ENCODE data around the gene PDZRN3. TPM values are rescaled to one million over a fixed set of nuclear protein-coding genes. Genes with fewer than 3 reads are reported as not detected.
A peak's percentile ranks its signal among the peaks of the same experiment; 100 is the strongest.

Gene PDZRN3
- total RNA-seq, 1 donor from 2014 or later = 75.9 TPM

GRCh38 chr3:73504239-73504638 lies 120.5 kb downstream of the PDZRN3 start:
- Histone ChIP-seq H3K4me3 (no peak overlapping the region), H3K36me3 (no peaks in the 10 kb centered on the region), H3K27me3 (no peaks in the 10 kb centered on the region), H3K4me1 (peaks cover 38% of the 10 kb centered on the region), H3K9me3 (no peaks in the 10 kb centered on the region), H3K27ac (no peak overlapping the region)
- DNase-seq (ENCODE audit: extremely low spot score in 2 of 2) = no peak
- intact Hi-C loops (cut with DNase I) = loop anchor here (5.0 kb wide), 1 partner anchor 402 kb away; no protein-coding TSS in a partner anchor
- no peak for TF ChIP-seq CTCF (IDR thresholded peaks at IDR 0.05)
- TF ChIP-seq POLR2A (IDR thresholded peaks at IDR 0.05) = no peak
- no peak for TF ChIP-seq POLR2AphosphoS5 (IDR thresholded peaks at IDR 0.05; ENCODE audit: insufficient read depth in 1 of 2, low read depth in 1 of 2)

GRCh38 chr3:73503781-73504180 lies 121.0 kb downstream of the PDZRN3 start:
- no peak overlapping the region for H3K4me3 ChIP-seq
- no peak overlapping the region for H3K27ac ChIP-seq
- no peak for TF ChIP-seq POLR2AphosphoS5 (IDR thresholded peaks at IDR 0.05; ENCODE audit: insufficient read depth in 1 of 2, low read depth in 1 of 2)
- no peak for TF ChIP-seq POLR2A (IDR thresholded peaks at IDR 0.05)
- no peak for TF ChIP-seq CTCF (IDR thresholded peaks at IDR 0.05)
- intact Hi-C loops (cut with DNase I) = loop anchor here (5.0 kb wide), 1 partner anchor 401 kb away; no protein-coding TSS in a partner anchor
- peaks cover 34% of the 10 kb centered on the region for H3K4me1 ChIP-seq
- H3K9me3 ChIP-seq = no peaks in the 10 kb centered on the region
- no peaks in the 10 kb centered on the region for H3K36me3 ChIP-seq
- no peak for DNase-seq (ENCODE audit: extremely low spot score in 2 of 2)
- no peaks in the 10 kb centered on the region for H3K27me3 ChIP-seq

- Histone ChIP-seq H3K27me3 (no peaks in the 10 kb centered on the region), H3K36me3 (no peaks in the 10 kb centered on the region), H3K9me3 (no peaks in the 10 kb centered on the region), H3K27ac (no peak overlapping the region), H3K4me1 (peaks cover 27% of the 10 kb centered on the region), H3K4me3 (no peak overlapping the region)
- no peak for DNase-seq (ENCODE audit: extremely low spot score in 2 of 2)
- peak; percentile 49 to 78 (median 76) for TF ChIP-seq CTCF (IDR thresholded peaks at IDR 0.05)
- no peak for TF ChIP-seq POLR2A (IDR thresholded peaks at IDR 0.05)
- intact Hi-C loops (cut with DNase I) = loop anchor here (5.0 kb wide), 1 partner anchor 401 kb away; no protein-coding TSS in a partner anchor
Measured at GRCh38 chr3:73502609-73503583, 121.8 kb downstream of the PDZRN3 start.

GRCh38 chr3:73500321-73500720 lies 124.4 kb downstream of the PDZRN3 start:
- Histone ChIP-seq H3K27me3 (no peaks in the 10 kb centered on the region), H3K9me3 (no peaks in the 10 kb centered on the region), H3K4me1 (peaks cover 27% of the 10 kb centered on the region), H3K27ac (no peak overlapping the region), H3K36me3 (no peaks in the 10 kb centered on the region), H3K4me3 (no peak overlapping the region)
- DNase-seq (ENCODE audit: extremely low spot score in 2 of 2) = no peak
- intact Hi-C loops (cut with DNase I) = loop anchor here (5.0 kb wide), 1 partner anchor 398 kb away; no protein-coding TSS in a partner anchor
- TF ChIP-seq CTCF (IDR thresholded peaks at IDR 0.05) (no peak), POLR2A (IDR thresholded peaks at IDR 0.05) (no peak), POLR2AphosphoS5 (IDR thresholded peaks at IDR 0.05; ENCODE audit: insufficient read depth in 1 of 2, low read depth in 1 of 2) (no peak)

- TF ChIP-seq POLR2AphosphoS5 (IDR thresholded peaks at IDR 0.05; ENCODE audit: insufficient read depth in 1 of 2, low read depth in 1 of 2) (no peak), CTCF (IDR thresholded peaks at IDR 0.05) (no peak), POLR2A (IDR thresholded peaks at IDR 0.05) (no peak)
- H3K27me3 ChIP-seq = no peaks in the 10 kb centered on the region
- no peak for DNase-seq (ENCODE audit: extremely low spot score in 2 of 2)
- H3K36me3 ChIP-seq = no peaks in the 10 kb centered on the region
- intact Hi-C loops (cut with DNase I) = loop anchor here (5.0 kb wide), 1 partner anchor 397 kb away; no protein-coding TSS in a partner anchor
- H3K27ac ChIP-seq = no peak overlapping the region
- H3K4me1 ChIP-seq = peaks cover 28% of the 10 kb centered on the region
- no peak overlapping the region for H3K4me3 ChIP-seq
- H3K9me3 ChIP-seq = no peaks in the 10 kb centered on the region
Measured at GRCh38 chr3:73499787-73500186, 125.0 kb downstream of the PDZRN3 start.
